Measurements from ENCODE around the gene CLDN8. TPM values are rescaled to one million over a fixed set of nuclear protein-coding genes. Genes with fewer than 3 reads are reported as not detected.

Gene CLDN8
- polyA plus RNA-seq, 2 of the 4 experiments (the other 2 are of a cell fraction): not detected

DNA sequence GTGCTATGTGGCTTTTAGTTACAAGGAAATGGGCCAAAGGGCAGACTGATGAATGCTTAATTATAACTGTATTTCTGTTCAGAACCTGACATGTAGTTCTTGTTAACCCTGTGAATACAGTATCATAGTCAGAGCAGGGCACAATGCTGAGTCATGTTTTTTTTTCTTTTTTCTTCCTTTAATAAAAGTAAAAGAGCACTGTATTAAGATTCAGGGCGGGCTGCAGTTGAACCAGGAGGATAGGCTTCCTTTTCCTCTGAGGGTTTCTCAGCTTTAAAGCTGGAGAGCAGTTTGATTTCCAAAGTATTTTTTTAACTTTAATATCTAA, 8.7 kb downstream of the CLDN8 start:
- 19% methylated on average over 1 of the region's 1 CpG for WGBS (ENCODE audit: missing lambda C conversion rate)
- Histone ChIP-seq H3K4me3 (no peak overlapping the region), H3K4me1 (no peaks in the 10 kb centered on the region), H3K27ac (peak overlapping the region; percentile 38 to 50; a peak in 3 of 6 replicates), H3K9me3 (no peaks in the 10 kb centered on the region), H3K4me2 (peak overlapping the region; percentile 37; the same call in 1 of the 3 replicates)
- peak in 1 of 2 experiments; percentile 33; a peak in 2 of 6 replicates for ATAC-seq
- peak; percentile 58 for TF ChIP-seq NFE2L2 (conservative IDR thresholded peaks at IDR 0.05; ENCODE audit: low read length)
- peak; percentile 78 for TF ChIP-seq MAFK (IDR thresholded peaks at IDR 0.05; ENCODE audit: partially characterized antibody)
- TF ChIP-seq NR3C1 (IDR thresholded peaks at IDR 0.05): no peak
- FAIRE-seq: no peak
- DNase-seq (ENCODE audit: low read depth in 1 of 2, low spot score in 1 of 2): no peak
- POLR2A ChIA-PET: no interaction called here
- CTCF ChIA-PET: no interaction called here

DNA sequence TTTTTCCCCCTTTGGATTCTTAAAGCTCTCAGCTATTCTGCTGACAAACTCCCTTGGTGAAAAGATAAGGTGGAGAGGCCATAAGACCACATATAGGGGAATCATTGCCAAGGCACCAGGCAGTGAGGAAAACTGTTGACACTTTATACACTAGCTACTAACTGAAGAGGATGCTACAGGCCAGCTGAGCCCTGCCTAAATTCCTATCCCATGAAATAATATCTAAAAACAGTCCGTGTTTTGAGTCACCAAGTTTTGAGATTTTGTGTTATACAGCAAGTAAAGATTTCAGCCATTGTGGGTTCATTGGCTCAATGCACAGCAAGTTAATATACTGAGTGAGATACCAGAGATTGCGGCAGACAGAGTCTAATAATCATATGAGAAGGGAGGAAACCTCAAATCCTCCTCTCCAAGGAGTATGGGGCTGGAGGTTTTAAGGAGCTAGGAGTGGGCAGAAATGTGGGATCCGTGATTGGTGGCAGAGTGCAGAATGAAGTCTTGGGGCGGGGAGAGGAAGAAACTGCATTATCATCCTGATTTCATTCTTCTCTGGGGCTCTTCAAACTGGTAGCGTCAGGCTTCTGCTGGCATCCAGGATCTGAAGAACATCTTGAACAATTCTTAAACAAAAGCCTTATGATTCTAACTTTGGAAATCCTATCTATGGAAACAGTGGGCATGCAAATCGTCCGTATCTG, 9.2 kb downstream of the CLDN8 start:
- ChIA-PET POLR2A (no interaction called here), CTCF (no interaction called here)
- H3K4me2 ChIP-seq: peak overlapping the region; percentile 37; the same call in 1 of the 3 replicates
- TF ChIP-seq SREBF2 (IDR thresholded peaks at IDR 0.05) (no peak), ZSCAN20 (CRISPR knock-in tag; IDR thresholded peaks at IDR 0.05) (no peak), FOXS1 (CRISPR knock-in tag; IDR thresholded peaks at IDR 0.05) (no peak), HOXB5 (CRISPR knock-in tag; IDR thresholded peaks at IDR 0.05) (no peak), SMC3 (IDR thresholded peaks at IDR 0.05) (no peak)
- TF ChIP-seq, protein P1, sequence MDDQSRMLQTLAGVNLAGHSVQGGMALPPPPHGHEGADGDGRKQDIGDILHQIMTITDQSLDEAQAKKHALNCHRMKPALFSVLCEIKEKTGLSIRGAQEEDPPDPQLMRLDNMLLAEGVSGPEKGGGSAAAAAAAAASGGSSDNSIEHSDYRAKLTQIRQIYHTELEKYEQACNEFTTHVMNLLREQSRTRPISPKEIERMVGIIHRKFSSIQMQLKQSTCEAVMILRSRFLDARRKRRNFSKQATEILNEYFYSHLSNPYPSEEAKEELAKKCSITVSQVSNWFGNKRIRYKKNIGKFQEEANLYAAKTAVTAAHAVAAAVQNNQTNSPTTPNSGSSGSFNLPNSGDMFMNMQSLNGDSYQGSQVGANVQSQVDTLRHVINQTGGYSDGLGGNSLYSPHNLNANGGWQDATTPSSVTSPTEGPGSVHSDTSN (IDR thresholded peaks at IDR 0.05): no peak
- DNase-seq (ENCODE audit: low read depth in 1 of 2, low spot score in 1 of 2): peak in 1 of 2 experiments; percentile 48
- no peak overlapping the region for H3K4me3 ChIP-seq
- no peaks in the 10 kb centered on the region for H3K4me1 ChIP-seq
- peak overlapping the region; percentile 38 to 50; a peak in 4 of 6 replicates for H3K27ac ChIP-seq
- ATAC-seq: peak; percentile 34 to 83; a peak in 4 of 6 replicates
- no peak for FAIRE-seq
- H3K9me3 ChIP-seq: no peaks in the 10 kb centered on the region
- 22% methylated on average over 7 of the region's 7 CpGs for WGBS (ENCODE audit: missing lambda C conversion rate)

GRCh38 chr21:30200000-30200399, 15.9 kb downstream of the CLDN8 start:
- TF ChIP-seq ZFP36 (IDR thresholded peaks at IDR 0.05; ENCODE audit: borderline replicate concordance, partially characterized antibody) (no peak), CBX2 (IDR thresholded peaks at IDR 0.05; ENCODE audit: borderline replicate concordance, low read depth) (no peak), RARB (CRISPR knock-in tag; IDR thresholded peaks at IDR 0.05) (no peak), BHLHE40 (IDR thresholded peaks at IDR 0.05; ENCODE audit: low read depth, low read length) (no peak), JUN (IDR thresholded peaks at IDR 0.05) (no peak), MAZ (IDR thresholded peaks at IDR 0.05; ENCODE audit: borderline replicate concordance, low read depth, low read length) (no peak), FOSB (CRISPR knock-in tag; IDR thresholded peaks at IDR 0.05) (no peak), RFX5 (IDR thresholded peaks at IDR 0.05) (no peak), EHF (CRISPR knock-in tag; IDR thresholded peaks at IDR 0.05) (no peak), HMGXB4 (CRISPR knock-in tag; IDR thresholded peaks at IDR 0.05; ENCODE audit: borderline replicate concordance) (no peak), HEYL (CRISPR knock-in tag; IDR thresholded peaks at IDR 0.05) (no peak)
- TF ChIP-seq, protein P2, sequence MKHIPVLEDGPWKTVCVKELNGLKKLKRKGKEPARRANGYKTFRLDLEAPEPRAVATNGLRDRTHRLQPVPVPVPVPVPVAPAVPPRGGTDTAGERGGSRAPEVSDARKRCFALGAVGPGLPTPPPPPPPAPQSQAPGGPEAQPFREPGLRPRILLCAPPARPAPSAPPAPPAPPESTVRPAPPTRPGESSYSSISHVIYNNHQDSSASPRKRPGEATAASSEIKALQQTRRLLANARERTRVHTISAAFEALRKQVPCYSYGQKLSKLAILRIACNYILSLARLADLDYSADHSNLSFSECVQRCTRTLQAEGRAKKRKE (CRISPR knock-in tag; IDR thresholded peaks at IDR 0.05; ENCODE audit: low read depth): no peak
- TF ChIP-seq, protein P3, sequence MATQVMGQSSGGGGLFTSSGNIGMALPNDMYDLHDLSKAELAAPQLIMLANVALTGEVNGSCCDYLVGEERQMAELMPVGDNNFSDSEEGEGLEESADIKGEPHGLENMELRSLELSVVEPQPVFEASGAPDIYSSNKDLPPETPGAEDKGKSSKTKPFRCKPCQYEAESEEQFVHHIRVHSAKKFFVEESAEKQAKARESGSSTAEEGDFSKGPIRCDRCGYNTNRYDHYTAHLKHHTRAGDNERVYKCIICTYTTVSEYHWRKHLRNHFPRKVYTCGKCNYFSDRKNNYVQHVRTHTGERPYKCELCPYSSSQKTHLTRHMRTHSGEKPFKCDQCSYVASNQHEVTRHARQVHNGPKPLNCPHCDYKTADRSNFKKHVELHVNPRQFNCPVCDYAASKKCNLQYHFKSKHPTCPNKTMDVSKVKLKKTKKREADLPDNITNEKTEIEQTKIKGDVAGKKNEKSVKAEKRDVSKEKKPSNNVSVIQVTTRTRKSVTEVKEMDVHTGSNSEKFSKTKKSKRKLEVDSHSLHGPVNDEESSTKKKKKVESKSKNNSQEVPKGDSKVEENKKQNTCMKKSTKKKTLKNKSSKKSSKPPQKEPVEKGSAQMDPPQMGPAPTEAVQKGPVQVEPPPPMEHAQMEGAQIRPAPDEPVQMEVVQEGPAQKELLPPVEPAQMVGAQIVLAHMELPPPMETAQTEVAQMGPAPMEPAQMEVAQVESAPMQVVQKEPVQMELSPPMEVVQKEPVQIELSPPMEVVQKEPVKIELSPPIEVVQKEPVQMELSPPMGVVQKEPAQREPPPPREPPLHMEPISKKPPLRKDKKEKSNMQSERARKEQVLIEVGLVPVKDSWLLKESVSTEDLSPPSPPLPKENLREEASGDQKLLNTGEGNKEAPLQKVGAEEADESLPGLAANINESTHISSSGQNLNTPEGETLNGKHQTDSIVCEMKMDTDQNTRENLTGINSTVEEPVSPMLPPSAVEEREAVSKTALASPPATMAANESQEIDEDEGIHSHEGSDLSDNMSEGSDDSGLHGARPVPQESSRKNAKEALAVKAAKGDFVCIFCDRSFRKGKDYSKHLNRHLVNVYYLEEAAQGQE (IDR thresholded peaks at IDR 0.05): no peak
- 8% methylated on average over 2 of the region's 2 CpGs for WGBS (ENCODE audit: missing lambda C conversion rate)

More at GRCh38 chr21:30200000-30200399, 15.9 kb downstream of the CLDN8 start:
- Histone ChIP-seq H3K9me3 (no peaks in the 10 kb centered on the region), H3K27ac (no peak overlapping the region), H3K4me3 (no peak overlapping the region), H3K4me2 (no peak overlapping the region), H3K4me1 (no peaks in the 10 kb centered on the region)
- FAIRE-seq (no peak), DNase-seq (ENCODE audit: low read depth in 1 of 2, low spot score in 1 of 2) (no peak), ATAC-seq (no peak)
- ChIA-PET POLR2A (no interaction called here), CTCF (no interaction called here)
